HCT116 (cell line): ENCODE measurements around the gene F7.

Experiments used
- CTCF ChIP-seq, 3 experiments: fragments of 200-600 bp in 1 of 3; sonication (generic) in 1 of 3; IDR thresholded peaks in 2 of 3; conservative IDR thresholded peaks in 1 of 3; 2 replicates each; pipeline ENCODE4 v1.5.1; 2012 to 2017; ENCODE audit warnings: low read depth in 2 of 3, low read length in 2 of 3, antibody characterized with exemption in 1 of 3, borderline replicate concordance in 1 of 3, control low read depth in 1 of 3, mild to moderate bottlenecking in 1 of 3, mixed read lengths in 1 of 3, mixed run types in 1 of 3, moderate library complexity in 1 of 3; ENCODE audit not compliant: insufficient read depth in 1 of 3
- EZH2phosphoT487 ChIP-seq: fragments of 200-600 bp; IDR thresholded peaks from 2 replicates; pipeline ENCODE4 v1.6.1; 2018; ENCODE audit warnings: antibody characterized with exemption, borderline replicate concordance

GRCh38 chr13:113092776-113093579 lies 12.6 kb upstream of the F7 start:
- TF ChIP-seq EZH2phosphoT487 (no peak), CTCF (IDR thresholded peaks at IDR 0.05 in 2 of 3, conservative IDR thresholded peaks at IDR 0.05 in 1 of 3; ENCODE audit: borderline replicate concordance in 1 of 3, insufficient read depth in 1 of 3, low read depth in 2 of 3, low read length in 2 of 3) (no peak)
